Fibroblast of villous mesenchyme (primary cell): ENCODE results near the gene GPANK1. TPM values are rescaled to one million over a fixed set of nuclear protein-coding genes. Genes with fewer than 3 reads are reported as not detected.
A peak's percentile ranks its signal among the peaks of the same experiment; 100 is the strongest.

Source experiments
- DNase-seq: peaks from one replicate; pipeline ENCODE4 v3.0.0-alpha.2; 2010; ENCODE audit warnings: low read depth
- H3K4me3 ChIP-seq: 2 replicates; pipeline ENCODE4 v1.5.1; 2011; ENCODE audit warnings: low read depth, mild to moderate bottlenecking, low read length
- CTCF ChIP-seq: IDR thresholded peaks from 2 replicates; pipeline ENCODE4 v1.5.1; 2012; ENCODE audit warnings: low read depth, mild to moderate bottlenecking, low read length; ENCODE audit not compliant: insufficient read depth
- total RNA-seq: library from RNA; depleted of rRNA; stranded (reverse); fragments of >200 nt; gene quantifications from 2 replicates; pipeline ENCODE4 v1.2.3, GENCODE V29; 2012

GPANK1 gene
- total RNA-seq, 1 donor: 20.7 TPM

- no peak for TF ChIP-seq CTCF
Measured at GRCh38 chr6:31691564-31692108, 26.8 kb upstream of the GPANK1 start.

GRCh38 chr6:31691078-31691463 is 26.3 kb upstream of the GPANK1 start:
- H3K4me3 ChIP-seq: no peak overlapping the region
- no peak for DNase-seq
- no peak for TF ChIP-seq CTCF

More at GRCh38 chr6:31691564-31692108, 26.8 kb upstream of the GPANK1 start:
- no peak overlapping the region for H3K4me3 ChIP-seq
- no peak for DNase-seq

GRCh38 chr6:31690231-31691077 is 25.7 kb upstream of the GPANK1 start:
- H3K4me3 ChIP-seq: no peak overlapping the region
- peak; percentile 19 for DNase-seq
- no peak for TF ChIP-seq CTCF

- peak; percentile 37 for TF ChIP-seq CTCF
- H3K4me3 ChIP-seq: no peak overlapping the region
- DNase-seq: no peak
Measured at GRCh38 chr6:31689249-31690110, 24.7 kb upstream of the GPANK1 start.

GRCh38 chr6:31687860-31688693 is 23.3 kb upstream of the GPANK1 start:
- TF ChIP-seq CTCF: no peak
- no peak overlapping the region for H3K4me3 ChIP-seq
- no peak for DNase-seq

GRCh38 chr6:31687321-31687720 is 22.5 kb upstream of the GPANK1 start:
- H3K4me3 ChIP-seq: no peak overlapping the region
- no peak for DNase-seq
- no peak for TF ChIP-seq CTCF
